Neural progenitor cell (in vitro differentiated cells): ENCODE measurements around the gene ERGIC1. TPM values are rescaled to one million over a fixed set of nuclear protein-coding genes. Genes with fewer than 3 reads are reported as not detected.

ENCODE experiments used
- DNase-seq: peaks from one replicate; pipeline ENCODE4 v3.0.0-alpha.2; 2016; ENCODE audit warnings: low spot score
- H2AFZ ChIP-seq: fragments of 200-600 bp; sonication (generic); replicated peaks from 2 replicates; pipeline ENCODE4 v1.6.1; 2016; ENCODE audit warnings: antibody characterized with exemption
- H3F3A ChIP-seq: fragments of 200-600 bp; sonication (generic); 2 replicates; pipeline ENCODE4 v1.6.1; 2016; ENCODE audit warnings: antibody characterized with exemption, low read depth
- H3K27ac ChIP-seq: fragments of 200-600 bp; sonication (generic); 2 replicates; pipeline ENCODE4 v1.5.1; 2016; ENCODE audit warnings: mild to moderate bottlenecking
- H3K27me3 ChIP-seq: fragments of 200-600 bp; sonication (generic); 2 replicates; pipeline ENCODE4 v1.6.1; 2016; ENCODE audit warnings: mild to moderate bottlenecking, moderate library complexity
- H3K36me3 ChIP-seq: fragments of 200-600 bp; sonication (generic); 2 replicates; pipeline ENCODE4 v1.5.1; 2016
- H3K4me1 ChIP-seq: fragments of 200-600 bp; sonication (generic); 2 replicates; pipeline ENCODE4 v1.6.1; 2016; ENCODE audit warnings: mixed run types
- H3K4me2 ChIP-seq: fragments of 200-600 bp; sonication (generic); 2 replicates; pipeline ENCODE4 v1.6.1; 2016
- H3K4me3 ChIP-seq: fragments of 200-600 bp; sonication (generic); 2 replicates; pipeline ENCODE4 v1.5.1; 2016
- H3K79me2 ChIP-seq: fragments of 200-600 bp; sonication (generic); 2 replicates; pipeline ENCODE4 v1.6.1; 2016; ENCODE audit warnings: low read depth
- H3K9ac ChIP-seq: fragments of 200-600 bp; sonication (generic); 2 replicates; pipeline ENCODE4 v1.6.1; 2016
- H3K9me3 ChIP-seq: fragments of 200-600 bp; sonication (generic); 2 replicates; pipeline ENCODE4 v1.5.1; 2016; ENCODE audit warnings: low read depth
- H4K20me1 ChIP-seq: fragments of 200-600 bp; sonication (generic); 2 replicates; pipeline ENCODE4 v1.6.1; 2016; ENCODE audit warnings: low read depth
- H3K27ac Mint-ChIP-seq: 3 replicates; pipeline ENCODE4 v1.8.0; 2021; ENCODE audit warnings: mixed read lengths
- H3K27me3 Mint-ChIP-seq: 2 replicates; pipeline ENCODE4 v1.8.0; 2022; ENCODE audit warnings: low read depth, mild to moderate bottlenecking, inconsistent platforms, moderate library complexity, mixed read lengths; ENCODE audit not compliant: insufficient read depth
- H3K36me3 Mint-ChIP-seq: 3 replicates; pipeline ENCODE4 v1.8.0; 2021; ENCODE audit warnings: mixed read lengths
- H3K4me1 Mint-ChIP-seq: 3 replicates; pipeline ENCODE4 v1.8.0; 2021; ENCODE audit warnings: mixed read lengths
- H3K4me3 Mint-ChIP-seq: 3 replicates; pipeline ENCODE4 v1.8.0; 2021; ENCODE audit warnings: mild to moderate bottlenecking, moderate library complexity, mixed read lengths
- H3K9me3 Mint-ChIP-seq: 3 replicates; pipeline ENCODE4 v1.8.0; 2020; ENCODE audit warnings: mixed read lengths
- CTCF ChIP-seq: fragments of 200-600 bp; sonication (generic); IDR thresholded peaks from 2 replicates; pipeline ENCODE4 v1.5.1; 2017; ENCODE audit warnings: antibody characterized with exemption, mild to moderate bottlenecking
- EZH2 ChIP-seq: fragments of 200-600 bp; sonication (generic); IDR thresholded peaks from 2 replicates; pipeline ENCODE4 v1.6.1; 2017; ENCODE audit warnings: antibody characterized with exemption, mild to moderate bottlenecking, moderate library complexity
- EZH2phosphoT487 ChIP-seq: fragments of 200-600 bp; sonication (generic); IDR thresholded peaks from 2 replicates; pipeline ENCODE4 v1.6.1; 2017; ENCODE audit warnings: antibody characterized with exemption
- total RNA-seq: library from RNA; depleted of rRNA; stranded (reverse); fragments of >200 nt; gene quantifications from 2 replicates; pipeline ENCODE4 v1.2.3, GENCODE V29; 2015; ENCODE audit warnings: low replicate concordance

ERGIC1 gene
- total RNA-seq, 1 donor from 2014 or later = 28.7 TPM

- Histone ChIP-seq H3K79me2 (no peaks in the 10 kb centered on the region), H3K4me1 (peaks cover 8% of the 10 kb centered on the region), H3K36me3 (no peaks in the 10 kb centered on the region), H3F3A (no peaks in the 10 kb centered on the region), H3K27ac (no peak overlapping the region), H4K20me1 (no peaks in the 10 kb centered on the region), H3K9me3 (no peaks in the 10 kb centered on the region), H2AFZ (no peak overlapping the region), H3K4me2 (no peak overlapping the region), H3K27me3 (no peaks in the 10 kb centered on the region), H3K4me3 (no peak overlapping the region), H3K9ac (no peak overlapping the region)
- DNase-seq = no peak
- Mint-ChIP-seq H3K27ac (no peak overlapping the region), H3K27me3 (peaks cover 6% of the 10 kb centered on the region), H3K4me1 (peaks cover 13% of the 10 kb centered on the region), H3K36me3 (no peaks in the 10 kb centered on the region), H3K9me3 (no peaks in the 10 kb centered on the region), H3K4me3 (no peak overlapping the region)
- TF ChIP-seq EZH2phosphoT487 (no peak), CTCF (no peak), EZH2 (no peak)
These were observed 40.2 kb upstream of the ERGIC1 start for GRCh38 chr5:172793577-172794488.

GRCh38 chr5:172795318-172795977 lies 38.6 kb upstream of the ERGIC1 start:
- H3K9ac ChIP-seq = no peak overlapping the region

GRCh38 chr5:172796306-172796705 lies 37.7 kb upstream of the ERGIC1 start:
- H3K27me3 Mint-ChIP-seq = peaks cover 8% of the 10 kb centered on the region
- no peaks in the 10 kb centered on the region for H4K20me1 ChIP-seq
- no peak overlapping the region for H3K27ac Mint-ChIP-seq
- H3K36me3 ChIP-seq = no peaks in the 10 kb centered on the region
- H3K27ac ChIP-seq = no peak overlapping the region
- no peak overlapping the region for H3K4me3 ChIP-seq
- H3K9me3 Mint-ChIP-seq = no peaks in the 10 kb centered on the region
- H3K36me3 Mint-ChIP-seq = no peaks in the 10 kb centered on the region
- no peaks in the 10 kb centered on the region for H3F3A ChIP-seq
- no peaks in the 10 kb centered on the region for H3K9me3 ChIP-seq
- no peaks in the 10 kb centered on the region for H3K79me2 ChIP-seq
- H3K4me2 ChIP-seq = no peak overlapping the region
- no peaks in the 10 kb centered on the region for H3K4me1 ChIP-seq
- H3K27me3 ChIP-seq = no peaks in the 10 kb centered on the region
- no peak overlapping the region for H3K9ac ChIP-seq
- no peak for TF ChIP-seq EZH2
- TF ChIP-seq CTCF = no peak
- no peak for TF ChIP-seq EZH2phosphoT487
- H3K4me1 Mint-ChIP-seq = peaks cover 4% of the 10 kb centered on the region
- H2AFZ ChIP-seq = peak overlapping the region; percentile 58
- no peak overlapping the region for H3K4me3 Mint-ChIP-seq
- DNase-seq = no peak

More at GRCh38 chr5:172795318-172795977, 38.6 kb upstream of the ERGIC1 start:
- H3K36me3 ChIP-seq = no peaks in the 10 kb centered on the region
- no peak for DNase-seq
- no peak overlapping the region for H3K4me3 ChIP-seq
- TF ChIP-seq EZH2phosphoT487 = no peak
- TF ChIP-seq EZH2 = no peak
- TF ChIP-seq CTCF = no peak
- no peaks in the 10 kb centered on the region for H3K4me1 ChIP-seq
- H3K4me2 ChIP-seq = no peak overlapping the region
- Mint-ChIP-seq H3K36me3 (no peaks in the 10 kb centered on the region), H3K9me3 (no peaks in the 10 kb centered on the region), H3K4me1 (peaks cover 8% of the 10 kb centered on the region), H3K27ac (no peak overlapping the region), H3K27me3 (peaks cover 7% of the 10 kb centered on the region), H3K4me3 (no peak overlapping the region)
- no peaks in the 10 kb centered on the region for H3F3A ChIP-seq
- H3K27ac ChIP-seq = no peak overlapping the region
- no peak overlapping the region for H2AFZ ChIP-seq
- H4K20me1 ChIP-seq = no peaks in the 10 kb centered on the region
- H3K79me2 ChIP-seq = no peaks in the 10 kb centered on the region
- H3K27me3 ChIP-seq = no peaks in the 10 kb centered on the region
- H3K9me3 ChIP-seq = no peaks in the 10 kb centered on the region
